ENCODE results near the gene MARVELD3. TPM values are rescaled to one million over a fixed set of nuclear protein-coding genes. Genes with fewer than 3 reads are reported as not detected.
"Not testable (repeated sequence)": the region's sequence is repeated elsewhere in the genome, so short reads cannot be mapped to it uniquely, and the experiment has no call there.

MARVELD3 gene
- polyA plus RNA-seq, 4 donors, result 29.5 to 96.6 (median 40.6) TPM

GRCh38 chr16:71610447-71610846 is 15.5 kb upstream of the MARVELD3 start:
- WGBS, 3 donors, result 64 to 84% (median 78%) methylated on average over 4 of the region's 4 CpGs

GRCh38 chr16:71610936-71611871 is 14.8 kb upstream of the MARVELD3 start:
- H3K27ac ChIP-seq (ENCODE audit: low read depth in 1 of 3, low read length in 2 of 3), result no peak overlapping the region
- no peak overlapping the region for H3K4me3 ChIP-seq (ENCODE audit: low read depth in 1 of 3, low read length in 3 of 3)
- H3K27me3 ChIP-seq (ENCODE audit: control insufficient read depth in 3 of 3, insufficient read depth in 3 of 3, low read length in 3 of 3), result peaks cover 0 to 7% (median 0%) of the 10 kb centered on the region in 3 donors
- DNase-seq (peak; percentile 60 to 85), FAIRE-seq (no peak)
- no peaks in the 10 kb centered on the region for H3K9me3 ChIP-seq (ENCODE audit: control insufficient read depth in 2 of 2, insufficient read depth in 1 of 2, low read depth in 1 of 2, low read length in 1 of 2)
- no peaks in the 10 kb centered on the region for H3K4me1 ChIP-seq (ENCODE audit: control insufficient read depth in 3 of 3, insufficient read depth in 2 of 3, low read depth in 1 of 3, low read length in 2 of 3)
- WGBS, 3 donors, result 11 to 15% (median 13%) methylated on average over 19 of the region's 19 CpGs
- no peaks in the 10 kb centered on the region for H3K36me3 ChIP-seq (ENCODE audit: control insufficient read depth in 3 of 3, insufficient read depth in 2 of 3, low read depth in 1 of 3, low read length in 3 of 3)

More at GRCh38 chr16:71610447-71610846, 15.5 kb upstream of the MARVELD3 start:
- no peak overlapping the region for H3K4me3 ChIP-seq (ENCODE audit: low read depth in 1 of 3, low read length in 3 of 3)
- H3K27ac ChIP-seq (ENCODE audit: low read depth in 1 of 3, low read length in 2 of 3), result no peak overlapping the region
- H3K9me3 ChIP-seq (ENCODE audit: control insufficient read depth in 2 of 2, insufficient read depth in 1 of 2, low read depth in 1 of 2, low read length in 1 of 2), result no peaks in the 10 kb centered on the region
- no peaks in the 10 kb centered on the region for H3K4me1 ChIP-seq (ENCODE audit: control insufficient read depth in 3 of 3, insufficient read depth in 2 of 3, low read depth in 1 of 3, low read length in 2 of 3)
- peaks cover 0 to 7% (median 0%) of the 10 kb centered on the region in 3 donors for H3K27me3 ChIP-seq (ENCODE audit: control insufficient read depth in 3 of 3, insufficient read depth in 3 of 3, low read length in 3 of 3)
- DNase-seq (no peak), FAIRE-seq (no peak)
- H3K36me3 ChIP-seq (ENCODE audit: control insufficient read depth in 3 of 3, insufficient read depth in 2 of 3, low read depth in 1 of 3, low read length in 3 of 3), result no peaks in the 10 kb centered on the region

GRCh38 chr16:71614956-71615355 is 11.0 kb upstream of the MARVELD3 start:
- not testable (repeated sequence) for FAIRE-seq; H3K27me3 ChIP-seq (ENCODE audit: control insufficient read depth in 3 of 3, insufficient read depth in 3 of 3, low read length in 3 of 3); H3K9me3 ChIP-seq (ENCODE audit: control insufficient read depth in 2 of 2, insufficient read depth in 1 of 2, low read depth in 1 of 2, low read length in 1 of 2); DNase-seq; H3K36me3 ChIP-seq (ENCODE audit: control insufficient read depth in 3 of 3, insufficient read depth in 2 of 3, low read depth in 1 of 3, low read length in 3 of 3); H3K4me1 ChIP-seq (ENCODE audit: control insufficient read depth in 3 of 3, insufficient read depth in 2 of 3, low read depth in 1 of 3, low read length in 2 of 3); H3K27ac ChIP-seq (ENCODE audit: low read depth in 1 of 3, low read length in 2 of 3); H3K4me3 ChIP-seq (ENCODE audit: low read depth in 1 of 3, low read length in 3 of 3)
- 89 to 93% (median 89%) methylated on average over 6 to 8 of the region's 8 CpGs for WGBS, 3 donors

GRCh38 chr16:71618429-71618828 is 7.6 kb upstream of the MARVELD3 start:
- FAIRE-seq, result no peak

GRCh38 chr16:71622088-71622487 is 3.9 kb upstream of the MARVELD3 start:
- no peaks in the 10 kb centered on the region for H3K36me3 ChIP-seq (ENCODE audit: control insufficient read depth in 3 of 3, insufficient read depth in 2 of 3, low read depth in 1 of 3, low read length in 3 of 3)
- H3K4me3 ChIP-seq (ENCODE audit: low read depth in 1 of 3, low read length in 3 of 3), result no peak overlapping the region
- FAIRE-seq, result no peak
- no peak for DNase-seq
- H3K9me3 ChIP-seq (ENCODE audit: control insufficient read depth in 2 of 2, insufficient read depth in 1 of 2, low read depth in 1 of 2, low read length in 1 of 2), result no peaks in the 10 kb centered on the region
- H3K27ac ChIP-seq (ENCODE audit: low read depth in 1 of 3, low read length in 2 of 3), result no peak overlapping the region
- H3K4me1 ChIP-seq (ENCODE audit: control insufficient read depth in 3 of 3, insufficient read depth in 2 of 3, low read depth in 1 of 3, low read length in 2 of 3), result peaks cover 0 to 5% (median 3%) of the 10 kb centered on the region in 3 donors
- H3K27me3 ChIP-seq (ENCODE audit: control insufficient read depth in 3 of 3, insufficient read depth in 3 of 3, low read length in 3 of 3), result peaks cover 0 to 6% (median 5%) of the 10 kb centered on the region in 3 donors

More at GRCh38 chr16:71618429-71618828, 7.6 kb upstream of the MARVELD3 start:
- Histone ChIP-seq H3K27ac (ENCODE audit: low read depth in 1 of 3, low read length in 2 of 3) (no peak overlapping the region), H3K4me1 (ENCODE audit: control insufficient read depth in 3 of 3, insufficient read depth in 2 of 3, low read depth in 1 of 3, low read length in 2 of 3) (no peaks in the 10 kb centered on the region), H3K27me3 (ENCODE audit: control insufficient read depth in 3 of 3, insufficient read depth in 3 of 3, low read length in 3 of 3) (peaks cover 0 to 5% (median 0%) of the 10 kb centered on the region in 3 donors), H3K4me3 (ENCODE audit: low read depth in 1 of 3, low read length in 3 of 3) (no peak overlapping the region), H3K9me3 (ENCODE audit: control insufficient read depth in 2 of 2, insufficient read depth in 1 of 2, low read depth in 1 of 2, low read length in 1 of 2) (no peaks in the 10 kb centered on the region), H3K36me3 (ENCODE audit: control insufficient read depth in 3 of 3, insufficient read depth in 2 of 3, low read depth in 1 of 3, low read length in 3 of 3) (no peaks in the 10 kb centered on the region)
- WGBS, 3 donors, result 74 to 88% (median 82%) methylated on average over 4 of the region's 4 CpGs
- no peak for DNase-seq

GRCh38 chr16:71623597-71623996 is 2.4 kb upstream of the MARVELD3 start:
- peaks cover 0 to 9% (median 0%) of the 10 kb centered on the region in 3 donors for H3K36me3 ChIP-seq (ENCODE audit: control insufficient read depth in 3 of 3, insufficient read depth in 2 of 3, low read depth in 1 of 3, low read length in 3 of 3)
- H3K27ac ChIP-seq (ENCODE audit: low read depth in 1 of 3, low read length in 2 of 3), result no peak overlapping the region
- H3K4me1 ChIP-seq (ENCODE audit: control insufficient read depth in 3 of 3, insufficient read depth in 2 of 3, low read depth in 1 of 3, low read length in 2 of 3), result peaks cover under 1 to 7% (median 5%) of the 10 kb centered on the region in 3 donors
- no peak overlapping the region for H3K4me3 ChIP-seq (ENCODE audit: low read depth in 1 of 3, low read length in 3 of 3)
- DNase-seq (no peak), FAIRE-seq (no peak)
- H3K9me3 ChIP-seq (ENCODE audit: control insufficient read depth in 2 of 2, insufficient read depth in 1 of 2, low read depth in 1 of 2, low read length in 1 of 2), result no peaks in the 10 kb centered on the region
- H3K27me3 ChIP-seq (ENCODE audit: control insufficient read depth in 3 of 3, insufficient read depth in 3 of 3, low read length in 3 of 3), result peaks cover 0 to 5% (median 5%) of the 10 kb centered on the region in 3 donors
- WGBS, 3 donors, result 26 to 44% (median 37%) methylated on average over 3 of the region's 3 CpGs

- Histone ChIP-seq H3K27ac (ENCODE audit: low read depth in 1 of 3, low read length in 2 of 3) (no peak overlapping the region), H3K4me1 (ENCODE audit: control insufficient read depth in 3 of 3, insufficient read depth in 2 of 3, low read depth in 1 of 3, low read length in 2 of 3) (peaks cover 2 to 13% (median 5%) of the 10 kb centered on the region in 3 donors), H3K4me3 (ENCODE audit: low read depth in 1 of 3, low read length in 3 of 3) (peak overlapping the region in 2 of 3 donors; percentile 84 to 94), H3K27me3 (ENCODE audit: control insufficient read depth in 3 of 3, insufficient read depth in 3 of 3, low read length in 3 of 3) (peaks cover 0 to 5% (median 5%) of the 10 kb centered on the region in 3 donors), H3K36me3 (ENCODE audit: control insufficient read depth in 3 of 3, insufficient read depth in 2 of 3, low read depth in 1 of 3, low read length in 3 of 3) (peaks cover 0 to 25% (median 0%) of the 10 kb centered on the region in 3 donors), H3K9me3 (ENCODE audit: control insufficient read depth in 2 of 2, insufficient read depth in 1 of 2, low read depth in 1 of 2, low read length in 1 of 2) (no peaks in the 10 kb centered on the region)
- 91 to 92% (median 92%) methylated on average over 6 to 7 of the region's 7 CpGs for WGBS, 3 donors
- FAIRE-seq (no peak), DNase-seq (no peak)
Measured at GRCh38 chr16:71625113-71625850, 702 bp upstream of the MARVELD3 start.

GRCh38 chr16:71626858-71627213 is 852 bp downstream of the MARVELD3 start:
- no peaks in the 10 kb centered on the region for H3K9me3 ChIP-seq (ENCODE audit: control insufficient read depth in 2 of 2, insufficient read depth in 1 of 2, low read depth in 1 of 2, low read length in 1 of 2)
- H3K27me3 ChIP-seq (ENCODE audit: control insufficient read depth in 3 of 3, insufficient read depth in 3 of 3, low read length in 3 of 3), result peaks cover 0 to 5% (median 5%) of the 10 kb centered on the region in 3 donors
- peaks cover 0 to 33% (median 2%) of the 10 kb centered on the region in 3 donors for H3K36me3 ChIP-seq (ENCODE audit: control insufficient read depth in 3 of 3, insufficient read depth in 2 of 3, low read depth in 1 of 3, low read length in 3 of 3)
- peak overlapping the region; percentile 56 to 94 (median 84) for H3K4me3 ChIP-seq (ENCODE audit: low read depth in 1 of 3, low read length in 3 of 3)
- H3K4me1 ChIP-seq (ENCODE audit: control insufficient read depth in 3 of 3, insufficient read depth in 2 of 3, low read depth in 1 of 3, low read length in 2 of 3), result peaks cover 2 to 13% (median 5%) of the 10 kb centered on the region in 3 donors
- DNase-seq (peak; percentile 94 to 96), FAIRE-seq (no peak)
- WGBS, 3 donors, result 2 to 8% (median 8%) methylated on average over 10 to 13 of the region's 13 CpGs
- H3K27ac ChIP-seq (ENCODE audit: low read depth in 1 of 3, low read length in 2 of 3), result peak overlapping the region; percentile 83 to 97 (median 95)

All from small intestine (tissue), 7 donors.